Sigmoid colon (tissue), 7 donors: ENCODE measurements around the gene ZSCAN18. TPM values are rescaled to one million over a fixed set of nuclear protein-coding genes. Genes with fewer than 3 reads are reported as not detected.

Experiments used
- DNase-seq: peaks from one replicate; pipeline ENCODE4 v3.0.0-alpha.2; 2019
- H3K27ac ChIP-seq, 4 donors: fragments of 200-600 bp; sonication (generic); one replicate each; pipeline ENCODE4 v1.5.1; 2016 to 2019; ENCODE audit warnings: mild to moderate bottlenecking in 1 of 4
- H3K27me3 ChIP-seq, 3 donors: fragments of 200-600 bp; sonication (generic); one replicate each; pipeline ENCODE4 v1.5.1; 2019; ENCODE audit warnings: mild to moderate bottlenecking in 1 of 3
- H3K36me3 ChIP-seq, 4 donors: fragments of 200-600 bp; sonication (generic); one replicate each; pipeline ENCODE4 v1.5.1; 2016 to 2019
- H3K4me1 ChIP-seq, 4 donors: fragments of 200-600 bp; sonication (generic); one replicate each; pipeline ENCODE4 v1.5.1; 2017 to 2019
- H3K4me3 ChIP-seq, 4 donors: fragments of 200-600 bp; sonication (generic); one replicate each; pipeline ENCODE4 v1.5.1; 2017 to 2019; ENCODE audit warnings: mild to moderate bottlenecking in 2 of 4, moderate library complexity in 1 of 4
- H3K9me3 ChIP-seq, 4 donors: fragments of 200-600 bp in 3 of 4; sonication (generic) in 3 of 4; one replicate each; pipeline versions ENCODE4 v1.5.1 to v1.6.1; 2013 to 2019
- CTCF ChIP-seq, 4 experiments: fragments of 450-650 bp in 3 of 4; fragments of 200-600 bp in 1 of 4; IDR thresholded peaks; one replicate each; pipeline ENCODE4 v1.5.1; 2016 to 2019; ENCODE audit warnings: antibody characterized with exemption in 4 of 4, mild to moderate bottlenecking in 3 of 4, moderate library complexity in 2 of 4
- EP300 ChIP-seq, 4 donors: sonication (generic); formaldehyde crosslinking; IDR thresholded peaks; one replicate each; pipeline ENCODE4 v1.6.1; 2017; ENCODE audit warnings: antibody characterized with exemption in 4 of 4
- POLR2A ChIP-seq, 2 donors: fragments of 450-650 bp; IDR thresholded peaks; one replicate each; pipeline ENCODE4 v1.6.1; 2016; ENCODE audit warnings: antibody characterized with exemption in 2 of 2, mild to moderate bottlenecking in 2 of 2, moderate library complexity in 2 of 2
- POLR2AphosphoS5 ChIP-seq, 4 donors: sonication (generic); formaldehyde crosslinking; IDR thresholded peaks; one replicate each; pipeline ENCODE4 v1.6.1; 2017; ENCODE audit warnings: antibody characterized with exemption in 4 of 4
- WGBS, 2 donors: extraction: QIAGEN DNeasy Blood & Tissue Kit; methylation state at CpG; one replicate each; pipeline ENCODE4 v1.1.7; 2013; 5-methylcytosine and 5-hydroxymethylcytosine counted together
- intact Hi-C: fragments of 100-400 bp; cut with DNase I; formaldehyde crosslinking; loops from one replicate; pipeline ENCODE4 v1.15.1; 2023
- polyA plus RNA-seq, 3 donors: library from polyadenylated mRNA; stranded (reverse); fragments of 200-250 nt; gene quantifications; one replicate each; pipeline ENCODE4 v1.2.3, GENCODE V29; 2013
- total RNA-seq, 4 donors: library from RNA; depleted of rRNA; stranded (reverse); fragments of >200 nt; gene quantifications; one replicate each; pipeline ENCODE4 v1.1.0, GENCODE V29; 2016
- donor health status: healthy with polysubstance abuse.
- donor health status: Bipolar disorder and iron deficiency.
- donor health status: healthy.

The ZSCAN18 gene
- total and polyA plus RNA-seq, 7 donors = 5.8 to 85.3 (median 64.7) TPM

- Histone ChIP-seq H3K27me3 (peaks cover 0 to 3% (median 0%) of the 10 kb centered on the region in 3 donors), H3K36me3 (peaks cover 0 to 8% (median 0%) of the 10 kb centered on the region in 4 donors), H3K4me1 (peaks cover 0 to 12% (median 4%) of the 10 kb centered on the region in 4 donors), H3K4me3 (no peak overlapping the region), H3K27ac (no peak overlapping the region), H3K9me3 (peaks cover 0 to 11% (median 0%) of the 10 kb centered on the region in 4 donors)
- TF ChIP-seq CTCF (IDR thresholded peaks at IDR 0.05) (no peak), POLR2AphosphoS5 (IDR thresholded peaks at IDR 0.05) (no peak), POLR2A (IDR thresholded peaks at IDR 0.05) (no peak), EP300 (IDR thresholded peaks at IDR 0.05) (no peak)
- DNase-seq = no peak
- 84 to 91% methylated on average over 8 of the region's 8 CpGs for WGBS, 2 donors
- intact Hi-C loops = loop anchor here (5.0 kb wide), 1 partner anchor 55 kb away; the partner anchor contains the start of gene ZNF606
These were observed 41.2 kb downstream of the ZSCAN18 start for GRCh38 chr19:58056861-58057260.

GRCh38 chr19:58056261-58056660 lies 41.8 kb downstream of the ZSCAN18 start:
- peaks cover 0 to 11% (median 0%) of the 10 kb centered on the region in 4 donors for H3K9me3 ChIP-seq
- H3K4me3 ChIP-seq = no peak overlapping the region
- 81 to 85% methylated on average over 7 to 8 of the region's 8 CpGs for WGBS, 2 donors
- intact Hi-C loops = loop anchor here (5.0 kb wide), 1 partner anchor 54 kb away; the partner anchor contains the start of gene ZNF606
- H3K27ac ChIP-seq = no peak overlapping the region
- DNase-seq = no peak
- TF ChIP-seq POLR2A (IDR thresholded peaks at IDR 0.05) = no peak
- TF ChIP-seq EP300 (IDR thresholded peaks at IDR 0.05) = no peak
- TF ChIP-seq POLR2AphosphoS5 (IDR thresholded peaks at IDR 0.05) = no peak
- TF ChIP-seq CTCF (IDR thresholded peaks at IDR 0.05) = no peak
- H3K36me3 ChIP-seq = peaks cover 0 to 2% (median 0%) of the 10 kb centered on the region in 4 donors
- H3K27me3 ChIP-seq = peaks cover 0 to 3% (median 0%) of the 10 kb centered on the region in 3 donors
- H3K4me1 ChIP-seq = peaks cover 0 to 12% (median 4%) of the 10 kb centered on the region in 4 donors

DNA sequence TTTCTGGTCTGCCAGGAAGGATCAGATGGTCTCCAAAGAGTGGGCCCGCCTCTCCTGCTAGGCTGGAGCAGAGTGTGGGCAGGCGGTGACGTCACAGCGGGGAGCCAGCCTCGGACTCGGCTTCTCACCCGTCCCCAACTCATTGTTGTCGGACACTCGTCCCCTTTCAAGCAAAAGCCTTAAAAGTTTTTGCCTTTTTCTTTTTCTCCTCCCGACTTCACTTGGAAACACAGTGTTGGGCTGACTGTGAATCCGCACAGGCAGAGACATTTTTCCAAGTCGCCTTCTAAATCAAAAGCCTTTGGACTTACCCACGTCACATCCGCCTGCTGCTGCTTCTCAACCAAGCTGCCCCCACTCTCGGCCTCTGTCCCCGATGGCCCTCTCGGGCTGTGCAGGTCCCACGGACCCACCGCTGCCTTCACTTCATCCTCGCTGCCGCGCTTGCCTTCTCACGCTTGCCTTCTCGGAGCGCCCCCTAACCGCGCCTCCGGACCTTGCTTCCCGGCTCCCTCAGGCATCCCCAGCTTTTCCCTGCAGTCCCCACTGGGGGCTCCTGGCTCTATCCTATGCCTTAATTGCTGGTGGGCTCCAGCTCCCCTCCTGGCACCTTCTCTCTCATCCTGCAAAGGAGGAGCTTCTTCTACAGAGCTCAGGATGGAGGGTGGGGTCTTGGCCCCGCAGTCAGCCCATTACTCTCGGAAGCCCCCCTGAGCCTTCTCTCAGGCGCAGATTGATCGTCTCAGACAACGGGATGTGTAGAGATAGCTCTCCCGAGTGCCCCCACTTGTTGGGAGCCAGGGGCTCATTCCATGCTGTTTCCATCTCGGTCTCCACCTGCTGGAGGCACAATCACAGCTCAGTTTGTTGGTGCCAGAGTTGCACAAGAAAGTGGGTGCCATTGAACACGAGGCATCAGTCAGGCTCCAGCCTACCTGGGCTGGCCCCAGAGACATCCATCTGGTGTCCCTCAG lies 42.8 kb downstream of the ZSCAN18 start:
- Histone ChIP-seq H3K27me3 (peaks cover 0 to 3% (median 0%) of the 10 kb centered on the region in 3 donors), H3K9me3 (peaks cover 0 to 7% (median 0%) of the 10 kb centered on the region in 4 donors), H3K4me1 (peaks cover 0 to 12% (median 3%) of the 10 kb centered on the region in 4 donors), H3K36me3 (no peaks in the 10 kb centered on the region), H3K4me3 (peak overlapping the region; percentile 16 to 38 (median 30)), H3K27ac (peak overlapping the region; percentile 7 to 68 (median 46))
- WGBS, 2 donors = 45 to 53% methylated on average over 37 of the region's 37 CpGs
- intact Hi-C loops = loop anchor here (5.0 kb wide), 1 partner anchor 53 kb away; the partner anchor contains the start of gene ZNF606
- no peak for DNase-seq
- no peak for TF ChIP-seq EP300 (IDR thresholded peaks at IDR 0.05)
- TF ChIP-seq POLR2AphosphoS5 (IDR thresholded peaks at IDR 0.05) = no peak
- no peak for TF ChIP-seq POLR2A (IDR thresholded peaks at IDR 0.05)
- no peak for TF ChIP-seq CTCF (IDR thresholded peaks at IDR 0.05)

- no peak overlapping the region for H3K4me3 ChIP-seq
- TF ChIP-seq CTCF (IDR thresholded peaks at IDR 0.05) = no peak
- TF ChIP-seq POLR2AphosphoS5 (IDR thresholded peaks at IDR 0.05) = no peak
- TF ChIP-seq EP300 (IDR thresholded peaks at IDR 0.05) = no peak
- no peak for TF ChIP-seq POLR2A (IDR thresholded peaks at IDR 0.05)
- H3K9me3 ChIP-seq = peaks cover 0 to 16% (median 5%) of the 10 kb centered on the region in 4 donors
- no peak overlapping the region for H3K27ac ChIP-seq
- DNase-seq = no peak
- no peaks in the 10 kb centered on the region for H3K36me3 ChIP-seq
- peaks cover 0 to under 1% (median 0%) of the 10 kb centered on the region in 4 donors for H3K4me1 ChIP-seq
- intact Hi-C loops = no loop called here
- WGBS, 2 donors = 92 to 93% methylated on average over 30 of the region's 30 CpGs
- H3K27me3 ChIP-seq = peaks cover 0 to 3% (median 0%) of the 10 kb centered on the region in 3 donors
These were observed 44.4 kb downstream of the ZSCAN18 start for GRCh38 chr19:58053480-58054156.
